Measurements from ENCODE around the gene PRRC2C.
A peak's percentile ranks its signal among the peaks of the same experiment; 100 is the strongest.
"Not testable (repeated sequence)": the region's sequence is repeated elsewhere in the genome, so short reads cannot be mapped to it uniquely, and the experiment has no call there.

Gene PRRC2C

DNA sequence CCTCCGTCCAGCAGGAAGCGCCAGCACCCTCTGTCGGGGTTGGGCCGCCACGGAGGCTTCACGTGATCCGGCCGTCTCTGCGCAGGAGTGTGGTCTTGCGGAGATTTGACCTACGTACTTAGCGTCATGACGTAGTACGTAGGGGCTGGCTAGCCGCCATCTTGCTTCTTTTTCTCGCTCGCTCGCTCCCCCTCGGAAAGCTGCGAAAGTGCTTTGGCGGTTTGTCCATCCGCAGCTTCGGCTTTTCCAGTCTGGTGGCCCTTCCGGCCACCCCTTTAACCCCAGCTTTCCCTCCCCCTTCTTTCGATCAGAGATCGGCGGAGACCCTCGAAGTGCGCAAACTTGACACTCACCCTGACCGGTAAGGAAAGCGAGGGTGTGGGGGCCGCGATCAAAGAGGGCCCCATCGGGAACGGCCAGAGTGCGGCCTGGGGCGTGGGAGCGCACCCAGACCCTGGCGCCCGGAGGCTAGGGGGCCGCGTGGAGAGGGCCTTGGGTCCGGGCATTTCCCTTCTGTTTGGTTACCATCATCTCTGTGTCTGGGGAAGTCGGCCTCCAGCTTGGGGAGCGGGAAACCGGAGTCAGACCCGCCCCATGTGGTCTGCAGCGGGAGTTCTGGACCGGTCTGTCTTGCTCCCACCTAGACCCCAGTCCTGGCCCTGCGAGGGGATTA, at the start of gene PRRC2C:
TSS of gene PRRC2C (plus strand) at position 156 of the 673 bp plus-strand sequence. CDS start 26,559 bp downstream, outside the sequence.
- peak; percentile 60 to 98 (median 92) for DNase-seq

- no peak for DNase-seq
Observed at GRCh38 chr1:171438441-171438840, 46.9 kb upstream of the PRRC2C start.

- DNase-seq = not testable (repeated sequence)
Observed at GRCh38 chr1:171440201-171440600, 45.1 kb upstream of the PRRC2C start.

- not testable (repeated sequence) for DNase-seq
Observed at GRCh38 chr1:171441278-171441895, 43.9 kb upstream of the PRRC2C start.

- no peak for DNase-seq
Observed at GRCh38 chr1:171446386-171446785, 38.9 kb upstream of the PRRC2C start.

- DNase-seq = no peak
Observed at GRCh38 chr1:171455967-171456366, 29.4 kb upstream of the PRRC2C start.

DNA sequence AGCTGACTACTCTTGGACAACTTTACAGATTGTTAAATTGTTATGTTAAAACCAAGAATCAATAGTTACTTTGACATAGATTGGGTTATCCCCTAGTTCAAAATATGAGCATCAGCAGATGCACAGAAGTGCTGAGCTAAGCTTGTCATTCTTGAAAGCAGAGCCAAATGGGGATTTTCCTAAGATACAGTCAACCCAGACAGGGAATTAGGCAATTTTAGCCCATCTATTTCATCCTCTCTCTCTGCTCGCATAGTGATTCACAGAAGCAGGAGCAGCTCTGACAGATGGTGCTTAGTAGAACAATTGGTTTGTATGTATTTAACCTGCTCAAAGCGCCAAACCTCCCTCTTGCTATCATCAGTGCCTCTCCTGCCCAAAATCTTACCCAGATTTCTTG, 27.9 kb upstream of the PRRC2C start:
- no peak for DNase-seq

DNA sequence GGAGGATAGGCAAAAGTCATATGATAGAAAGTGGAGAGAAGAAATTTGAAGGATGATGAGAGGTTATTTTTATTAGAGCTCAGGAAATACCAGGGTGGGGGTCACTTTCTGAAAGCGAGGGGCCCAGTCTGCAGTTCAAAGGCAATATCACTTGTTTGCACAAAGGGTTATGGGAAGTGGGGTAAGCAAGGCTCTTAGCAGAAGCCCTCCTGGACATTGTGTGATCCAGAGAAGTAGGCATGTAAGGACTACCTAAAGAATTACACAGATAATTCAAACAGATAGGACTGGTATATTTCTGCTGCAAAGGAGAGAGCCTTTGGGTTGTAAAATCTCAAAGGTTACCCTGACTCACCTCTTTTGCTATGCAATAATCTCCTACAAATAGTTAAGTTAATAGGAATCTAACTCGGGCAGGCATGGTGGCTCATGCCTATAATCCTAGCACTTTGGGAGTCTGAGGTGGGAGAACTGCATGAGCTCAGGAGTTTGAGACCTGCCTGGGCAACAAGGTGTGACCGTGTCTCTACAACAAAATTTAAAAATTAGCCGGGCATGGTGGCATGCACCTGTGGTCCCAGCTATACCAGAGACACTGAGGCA, 25.2 kb upstream of the PRRC2C start:
- DNase-seq = no peak

GRCh38 chr1:171467626-171468025, 17.7 kb upstream of the PRRC2C start:
- DNase-seq = no peak

GRCh38 chr1:171468120-171468750, 17.1 kb upstream of the PRRC2C start:
- DNase-seq = no peak

DNA sequence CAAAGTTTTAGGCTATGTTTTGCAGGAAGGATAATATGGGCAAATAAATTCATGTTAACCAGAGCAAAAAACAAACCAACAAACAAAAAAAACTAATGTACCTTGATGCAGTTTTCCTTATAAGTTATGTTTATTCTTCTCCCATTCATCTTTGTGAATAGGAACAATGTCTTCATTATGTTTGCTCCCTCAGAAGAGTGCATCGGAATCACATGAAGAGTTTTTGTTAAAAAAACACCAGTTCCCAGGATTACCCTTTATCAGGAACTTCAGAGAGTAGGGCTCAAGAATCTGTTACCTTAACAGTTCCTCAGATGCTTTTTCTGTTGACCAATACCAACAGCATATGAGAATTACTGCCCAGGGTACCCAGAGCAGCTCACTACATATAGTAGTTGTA, 14.6 kb upstream of the PRRC2C start:
- DNase-seq = no peak

DNA sequence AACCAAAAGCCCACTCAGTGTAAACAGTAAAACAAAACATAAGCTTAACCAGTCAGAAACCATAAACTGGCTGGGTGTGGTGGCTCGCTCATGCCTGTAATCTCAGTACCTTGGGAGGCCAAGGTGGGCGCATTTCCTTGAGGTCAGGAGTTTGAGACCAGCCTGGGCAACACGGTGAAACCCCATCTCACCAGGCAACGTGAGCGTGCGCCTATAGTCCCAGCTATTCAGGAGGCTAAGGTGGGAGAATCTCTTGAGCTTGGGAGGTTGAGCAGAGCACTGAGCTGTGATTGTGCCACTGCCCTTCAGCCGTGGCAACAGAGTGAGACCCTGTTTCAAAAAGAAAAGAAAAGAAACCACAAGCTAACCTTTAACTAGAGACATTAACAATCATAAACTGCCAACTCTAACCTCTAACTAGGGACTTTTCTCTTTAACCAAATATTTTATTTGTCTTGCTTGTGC, 13.1 kb upstream of the PRRC2C start:
- no peak for DNase-seq

GRCh38 chr1:171476829-171477228, 8.5 kb upstream of the PRRC2C start:
- DNase-seq = no peak

GRCh38 chr1:171477804-171478203, 7.5 kb upstream of the PRRC2C start:
- DNase-seq = no peak

DNA sequence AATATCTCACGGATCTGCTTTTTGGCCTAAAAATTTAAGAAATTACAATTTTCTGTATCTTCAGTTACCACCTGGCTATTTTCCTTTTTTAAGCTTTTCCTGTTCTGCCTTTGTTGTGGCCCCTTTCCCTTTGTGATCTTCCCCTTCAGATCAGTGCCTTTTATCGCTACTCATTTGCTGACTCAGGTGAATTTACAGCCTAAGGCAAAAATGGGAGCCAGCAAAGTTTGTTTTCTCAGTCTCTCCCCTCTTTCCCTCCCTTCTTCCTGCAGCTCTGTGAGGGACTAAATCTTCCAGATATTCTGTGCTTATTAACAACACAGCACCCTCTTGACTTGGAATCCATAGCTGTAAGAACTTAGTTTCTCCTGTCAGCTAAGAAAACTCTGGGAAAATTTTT, 5.3 kb upstream of the PRRC2C start:
- no peak for DNase-seq

- no peak for DNase-seq
Observed at GRCh38 chr1:171484760-171485374, 463 bp upstream of the PRRC2C start.

DNA sequence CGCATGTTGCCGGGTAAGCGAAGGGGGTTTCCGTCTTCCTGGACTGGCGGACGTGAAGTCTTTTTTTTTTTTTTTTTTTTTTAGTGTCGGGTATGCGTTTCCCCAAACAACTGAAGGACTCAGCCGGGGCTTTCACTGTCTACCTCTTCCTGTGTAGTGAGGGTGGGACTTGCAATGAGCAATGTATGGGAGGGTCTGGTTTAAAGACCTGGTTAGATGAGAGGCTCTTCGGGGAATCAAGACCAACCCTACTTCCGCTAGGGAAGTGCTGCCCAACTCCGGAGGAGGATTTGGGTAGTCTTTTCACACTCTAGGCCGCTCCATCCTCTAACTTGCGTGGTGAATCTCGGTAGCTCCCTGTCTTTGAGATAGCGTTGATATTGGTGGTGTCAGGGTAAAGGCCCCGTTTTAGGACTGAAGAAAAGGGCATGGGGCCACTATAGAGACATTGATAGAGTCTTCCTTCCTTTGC, 754 bp downstream of the PRRC2C start:
- DNase-seq = peak in 15 of 51 donors; percentile 12 to 80 (median 40)

GRCh38 chr1:171487038-171487437, 1.7 kb downstream of the PRRC2C start:
- no peak for DNase-seq

DNA sequence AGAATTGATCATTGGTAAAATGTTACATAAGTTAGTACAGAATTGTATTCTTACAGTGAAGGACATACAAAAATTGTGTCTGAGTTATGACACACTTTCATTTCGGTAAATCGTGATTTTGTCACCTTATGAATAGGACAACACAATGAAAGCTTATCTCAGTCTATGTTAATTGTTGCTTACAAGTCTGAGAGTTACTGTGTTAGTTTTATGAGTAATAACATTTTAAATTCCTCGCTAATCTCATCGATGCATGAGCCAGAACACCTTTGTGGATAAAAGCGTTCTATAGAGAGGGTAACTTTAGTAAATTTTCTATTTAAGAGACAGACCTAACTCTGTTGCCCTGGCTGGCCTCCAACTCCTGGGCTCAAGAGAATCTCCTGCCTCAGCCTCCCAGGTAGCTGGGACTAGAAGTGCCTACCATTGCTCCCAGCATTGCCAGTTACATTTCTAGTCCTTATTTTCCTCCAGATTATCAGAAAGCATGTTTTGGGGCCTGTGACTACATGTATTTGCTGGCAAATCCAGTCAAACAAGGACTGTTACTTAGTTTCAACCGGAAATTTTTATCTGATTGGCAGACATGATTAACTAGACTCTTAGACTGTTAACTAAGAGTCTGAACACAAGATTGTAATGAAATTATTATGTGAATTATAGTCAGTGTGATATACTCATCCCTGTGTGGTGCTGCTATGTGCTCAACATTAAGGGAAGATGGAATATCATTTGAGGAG, 3.0 kb downstream of the PRRC2C start:
- DNase-seq = no peak

GRCh38 chr1:171494076-171494475, 8.7 kb downstream of the PRRC2C start:
- no peak for DNase-seq

DNA sequence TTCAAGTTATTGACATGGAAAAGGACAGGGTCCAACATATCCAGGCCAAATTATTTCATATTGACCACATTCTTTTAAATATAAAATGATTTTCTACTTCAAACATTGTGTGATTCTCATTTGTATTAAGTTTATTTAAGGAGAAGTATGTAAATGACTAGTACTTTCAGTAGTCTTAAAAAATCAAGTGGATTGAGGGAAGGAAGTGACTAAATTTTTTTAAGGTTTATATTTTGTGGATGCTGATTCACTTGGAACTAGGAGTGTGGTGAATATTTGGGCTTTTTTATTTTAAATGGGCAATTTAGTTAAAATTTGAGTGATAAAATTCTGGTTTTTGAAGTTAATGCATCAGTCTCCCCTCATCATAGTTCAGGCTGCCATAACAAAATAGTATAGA, 10.1 kb downstream of the PRRC2C start:
- DNase-seq = no peak
